Prostate gland (tissue), 2 donors: ENCODE results near the gene SCG2.

Experiments used
- POLR2A ChIP-seq: fragments of 450-650 bp; IDR thresholded peaks from one replicate; pipeline ENCODE4 v1.6.1; 2016; ENCODE audit warnings: antibody characterized with exemption, mild to moderate bottlenecking
- POLR2AphosphoS5 ChIP-seq: sonication (generic); formaldehyde crosslinking; IDR thresholded peaks from one replicate; pipeline ENCODE4 v1.6.1; 2017; ENCODE audit warnings: antibody characterized with exemption
- TF ChIP-seq, protein P1 (sequence below), 4 experiments: fragments of 200-600 bp in 2 of 4; fragments of 450-650 bp in 2 of 4; sonication (generic) in 2 of 4; IDR thresholded peaks; 1 replicate in 3 of 4; 2 replicates in 1 of 4; pipeline ENCODE4 v1.5.1; 2016 to 2019; ENCODE audit warnings: antibody characterized with exemption in 4 of 4, mild to moderate bottlenecking in 2 of 4, moderate library complexity in 2 of 4

DNA sequence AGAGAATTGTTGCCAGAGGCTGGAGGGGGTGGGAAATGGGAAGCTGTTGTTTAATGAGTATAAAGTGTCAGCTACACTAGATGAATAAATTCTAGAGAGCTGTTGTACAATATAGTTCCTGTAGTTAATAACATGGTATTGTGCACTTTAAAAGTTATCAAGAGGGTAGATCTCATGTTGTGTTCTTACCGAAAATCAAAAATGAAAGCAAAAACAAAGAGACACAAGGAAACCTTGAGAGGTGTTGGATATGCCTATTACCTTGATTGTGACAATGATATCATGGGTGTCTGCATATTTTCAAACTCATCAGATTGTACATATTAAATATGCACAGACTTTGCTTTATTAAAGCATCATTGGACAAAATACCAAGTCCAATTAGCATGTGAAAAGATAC lies 43.2 kb downstream of the SCG2 start:
- TF ChIP-seq, protein P1, sequence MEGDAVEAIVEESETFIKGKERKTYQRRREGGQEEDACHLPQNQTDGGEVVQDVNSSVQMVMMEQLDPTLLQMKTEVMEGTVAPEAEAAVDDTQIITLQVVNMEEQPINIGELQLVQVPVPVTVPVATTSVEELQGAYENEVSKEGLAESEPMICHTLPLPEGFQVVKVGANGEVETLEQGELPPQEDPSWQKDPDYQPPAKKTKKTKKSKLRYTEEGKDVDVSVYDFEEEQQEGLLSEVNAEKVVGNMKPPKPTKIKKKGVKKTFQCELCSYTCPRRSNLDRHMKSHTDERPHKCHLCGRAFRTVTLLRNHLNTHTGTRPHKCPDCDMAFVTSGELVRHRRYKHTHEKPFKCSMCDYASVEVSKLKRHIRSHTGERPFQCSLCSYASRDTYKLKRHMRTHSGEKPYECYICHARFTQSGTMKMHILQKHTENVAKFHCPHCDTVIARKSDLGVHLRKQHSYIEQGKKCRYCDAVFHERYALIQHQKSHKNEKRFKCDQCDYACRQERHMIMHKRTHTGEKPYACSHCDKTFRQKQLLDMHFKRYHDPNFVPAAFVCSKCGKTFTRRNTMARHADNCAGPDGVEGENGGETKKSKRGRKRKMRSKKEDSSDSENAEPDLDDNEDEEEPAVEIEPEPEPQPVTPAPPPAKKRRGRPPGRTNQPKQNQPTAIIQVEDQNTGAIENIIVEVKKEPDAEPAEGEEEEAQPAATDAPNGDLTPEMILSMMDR (IDR thresholded peaks at IDR 0.05), result no peak
- no peak for TF ChIP-seq POLR2A
- TF ChIP-seq POLR2AphosphoS5, result no peak
